ENCODE results near the gene NFE2. TPM values are rescaled to one million over a fixed set of nuclear protein-coding genes. Genes with fewer than 3 reads are reported as not detected.
"Not testable (repeated sequence)": the region's sequence is repeated elsewhere in the genome, so short reads cannot be mapped to it uniquely, and the experiment has no call there.

The NFE2 gene
- total RNA-seq, 1 donor from 2014 or later, result 0.71 TPM

GRCh38 chr12:54287261-54288157 lies 13.3 kb downstream of the NFE2 start:
- Histone ChIP-seq H3K9me3 (replicated peaks) (no peaks in the 10 kb centered on the region), H3K36me3 (peaks cover 64% of the 10 kb centered on the region), H3K27ac (replicated peaks) (peak overlapping the region; percentile 47), H3K4me1 (peaks cover 53% of the 10 kb centered on the region), H3K4me3 (no peak overlapping the region), H3K27me3 (ENCODE audit: low read depth) (no peaks in the 10 kb centered on the region)
- DNase-seq, result no peak
- TF ChIP-seq CTCF (IDR thresholded peaks at IDR 0.05; ENCODE audit: borderline replicate concordance), result no peak
- intact Hi-C loops (cut with micrococcal nuclease), result no loop called here

- Histone ChIP-seq H3K27me3 (ENCODE audit: low read depth) (no peaks in the 10 kb centered on the region), H3K4me3 (peak overlapping the region; percentile 81), H3K4me1 (peaks cover 64% of the 10 kb centered on the region), H3K36me3 (peaks cover 76% of the 10 kb centered on the region), H3K27ac (replicated peaks) (peak overlapping the region; percentile 47), H3K9me3 (replicated peaks) (no peaks in the 10 kb centered on the region)
- no peak for TF ChIP-seq CTCF (IDR thresholded peaks at IDR 0.05; ENCODE audit: borderline replicate concordance)
- intact Hi-C loops (cut with micrococcal nuclease), result no loop called here
- DNase-seq, result no peak
Observed at GRCh38 chr12:54286042-54287030, 14.5 kb downstream of the NFE2 start.

GRCh38 chr12:54285150-54286041 lies 15.4 kb downstream of the NFE2 start:
- TF ChIP-seq CTCF (IDR thresholded peaks at IDR 0.05; ENCODE audit: borderline replicate concordance), result no peak
- intact Hi-C loops (cut with micrococcal nuclease), result no loop called here
- Histone ChIP-seq H3K27ac (replicated peaks) (peak overlapping the region; percentile 47), H3K27me3 (ENCODE audit: low read depth) (no peaks in the 10 kb centered on the region), H3K9me3 (replicated peaks) (no peaks in the 10 kb centered on the region), H3K36me3 (peaks cover 76% of the 10 kb centered on the region), H3K4me3 (peak overlapping the region; percentile 81), H3K4me1 (peaks cover 71% of the 10 kb centered on the region)
- DNase-seq, result no peak

- Histone ChIP-seq H3K36me3 (peaks cover 74% of the 10 kb centered on the region), H3K4me1 (peaks cover 73% of the 10 kb centered on the region), H3K4me3 (peak overlapping the region; percentile 81), H3K27ac (replicated peaks) (peak overlapping the region; percentile 4)
- H3K9me3 ChIP-seq (replicated peaks); DNase-seq; H3K27me3 ChIP-seq (ENCODE audit: low read depth); intact Hi-C loops (cut with micrococcal nuclease): not testable (repeated sequence)
Observed at GRCh38 chr12:54284070-54284780, 16.6 kb downstream of the NFE2 start.

GRCh38 chr12:54282949-54283593 lies 17.7 kb downstream of the NFE2 start:
- Histone ChIP-seq H3K4me1 (peaks cover 85% of the 10 kb centered on the region), H3K36me3 (peaks cover 63% of the 10 kb centered on the region), H3K27ac (replicated peaks) (peak overlapping the region; percentile 4), H3K4me3 (peak overlapping the region; percentile 81), H3K27me3 (ENCODE audit: low read depth) (no peaks in the 10 kb centered on the region), H3K9me3 (replicated peaks) (no peaks in the 10 kb centered on the region)
- TF ChIP-seq CTCF (IDR thresholded peaks at IDR 0.05; ENCODE audit: borderline replicate concordance), result no peak
- intact Hi-C loops (cut with micrococcal nuclease), result no loop called here
- peak; percentile 31 for DNase-seq

GRCh38 chr12:54281694-54282093 lies 19.1 kb downstream of the NFE2 start:
- H3K27me3 ChIP-seq (ENCODE audit: low read depth); intact Hi-C loops (cut with micrococcal nuclease); DNase-seq; H3K9me3 ChIP-seq (replicated peaks): not testable (repeated sequence)
- peak overlapping the region; percentile 93 for H3K27ac ChIP-seq (replicated peaks)
- peaks cover 84% of the 10 kb centered on the region for H3K4me1 ChIP-seq
- H3K36me3 ChIP-seq, result peaks cover 49% of the 10 kb centered on the region
- peak overlapping the region; percentile 81 for H3K4me3 ChIP-seq

GRCh38 chr12:54281261-54281638 lies 19.6 kb downstream of the NFE2 start:
- H3K4me3 ChIP-seq, result peak overlapping the region; percentile 81
- H3K9me3 ChIP-seq (replicated peaks); DNase-seq; intact Hi-C loops (cut with micrococcal nuclease); H3K27me3 ChIP-seq (ENCODE audit: low read depth): not testable (repeated sequence)
- peaks cover 80% of the 10 kb centered on the region for H3K4me1 ChIP-seq
- H3K27ac ChIP-seq (replicated peaks), result peak overlapping the region; percentile 93
- peaks cover 45% of the 10 kb centered on the region for H3K36me3 ChIP-seq
